HFF-Myc (cell line): Measurements from ENCODE around the gene CLIP1.

ENCODE experiments used
- DNase-seq: peaks from one replicate; pipeline ENCODE4 v3.0.0-alpha.2; 2011; ENCODE audit warnings: low read depth; ENCODE audit errors: extremely low read depth
- H3K4me3 ChIP-seq: replicated peaks from 2 replicates; pipeline ENCODE4 v1.5.1; 2011; ENCODE audit warnings: low read depth, mild to moderate bottlenecking, control low read depth, low read length
- TF ChIP-seq, protein P1 (sequence below): IDR thresholded peaks from 2 replicates; pipeline ENCODE4 v1.5.1; 2012; ENCODE audit warnings: mild to moderate bottlenecking, low read depth, low read length, control low read depth; ENCODE audit errors: missing control alignments

CLIP1 gene

DNA sequence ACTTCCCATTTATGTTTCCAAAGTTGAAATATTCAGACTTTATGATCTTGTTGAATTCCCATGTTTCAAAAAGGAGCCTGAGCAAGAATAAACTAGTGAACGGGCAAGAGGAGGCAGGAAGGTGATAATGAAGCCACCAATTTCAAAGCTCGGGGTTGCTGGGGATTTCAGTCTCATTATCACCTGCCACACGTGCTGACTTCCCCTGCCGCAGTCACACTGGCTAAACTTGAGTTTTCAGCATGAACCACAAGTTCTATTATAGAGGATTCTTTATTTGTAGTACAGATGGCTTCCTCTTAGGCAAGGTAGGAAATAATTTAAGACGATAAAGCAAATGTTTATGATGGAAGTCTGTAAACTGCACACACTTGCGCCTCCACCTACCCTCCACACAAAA lies 178.5 kb downstream of the CLIP1 start:
- DNase-seq, result no peak
- TF ChIP-seq, protein P1, sequence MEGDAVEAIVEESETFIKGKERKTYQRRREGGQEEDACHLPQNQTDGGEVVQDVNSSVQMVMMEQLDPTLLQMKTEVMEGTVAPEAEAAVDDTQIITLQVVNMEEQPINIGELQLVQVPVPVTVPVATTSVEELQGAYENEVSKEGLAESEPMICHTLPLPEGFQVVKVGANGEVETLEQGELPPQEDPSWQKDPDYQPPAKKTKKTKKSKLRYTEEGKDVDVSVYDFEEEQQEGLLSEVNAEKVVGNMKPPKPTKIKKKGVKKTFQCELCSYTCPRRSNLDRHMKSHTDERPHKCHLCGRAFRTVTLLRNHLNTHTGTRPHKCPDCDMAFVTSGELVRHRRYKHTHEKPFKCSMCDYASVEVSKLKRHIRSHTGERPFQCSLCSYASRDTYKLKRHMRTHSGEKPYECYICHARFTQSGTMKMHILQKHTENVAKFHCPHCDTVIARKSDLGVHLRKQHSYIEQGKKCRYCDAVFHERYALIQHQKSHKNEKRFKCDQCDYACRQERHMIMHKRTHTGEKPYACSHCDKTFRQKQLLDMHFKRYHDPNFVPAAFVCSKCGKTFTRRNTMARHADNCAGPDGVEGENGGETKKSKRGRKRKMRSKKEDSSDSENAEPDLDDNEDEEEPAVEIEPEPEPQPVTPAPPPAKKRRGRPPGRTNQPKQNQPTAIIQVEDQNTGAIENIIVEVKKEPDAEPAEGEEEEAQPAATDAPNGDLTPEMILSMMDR, result no peak
- H3K4me3 ChIP-seq, result no peak overlapping the region

DNA sequence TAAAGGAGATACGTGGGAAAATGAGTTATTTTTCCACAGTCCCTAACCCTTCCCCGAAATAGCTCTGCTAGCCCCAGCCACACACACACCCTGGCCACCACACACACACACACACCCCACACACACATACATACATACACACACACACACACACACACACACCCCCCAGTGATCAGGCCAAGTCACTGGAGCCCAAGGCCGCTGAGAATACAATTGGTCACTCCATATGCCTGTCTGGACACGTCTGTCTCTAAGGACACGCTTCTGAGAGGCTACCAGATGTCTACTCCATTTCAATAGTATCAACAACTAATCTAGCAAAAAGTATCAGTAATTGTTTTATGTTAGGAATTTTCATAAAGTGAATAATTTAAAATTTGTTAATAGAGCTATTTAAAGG lies 183.6 kb downstream of the CLIP1 start:
- no peak for DNase-seq
- TF ChIP-seq, protein P1, result no peak
- H3K4me3 ChIP-seq, result no peak overlapping the region

DNA sequence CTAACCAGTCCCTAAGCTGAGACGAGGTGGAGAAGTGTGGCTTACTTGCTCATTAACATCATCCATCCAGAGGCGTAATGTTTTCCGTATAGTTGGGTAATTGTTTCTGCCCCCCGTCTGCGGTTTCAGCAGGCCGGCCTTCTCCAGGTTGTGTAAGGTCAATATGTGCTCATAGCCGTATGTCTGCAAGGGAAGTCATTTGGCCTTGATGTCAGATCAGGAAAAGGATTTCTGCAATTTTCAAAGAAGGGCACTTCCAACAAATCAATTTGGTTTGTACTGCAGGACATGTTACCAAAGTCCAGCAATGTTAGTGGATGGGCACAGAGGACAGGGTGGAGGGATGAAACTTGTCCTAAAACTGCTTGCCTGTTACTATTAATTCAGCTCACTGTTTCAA lies 186.7 kb downstream of the CLIP1 start:
- DNase-seq, result no peak
- TF ChIP-seq, protein P1, result no peak
- no peak overlapping the region for H3K4me3 ChIP-seq

DNA sequence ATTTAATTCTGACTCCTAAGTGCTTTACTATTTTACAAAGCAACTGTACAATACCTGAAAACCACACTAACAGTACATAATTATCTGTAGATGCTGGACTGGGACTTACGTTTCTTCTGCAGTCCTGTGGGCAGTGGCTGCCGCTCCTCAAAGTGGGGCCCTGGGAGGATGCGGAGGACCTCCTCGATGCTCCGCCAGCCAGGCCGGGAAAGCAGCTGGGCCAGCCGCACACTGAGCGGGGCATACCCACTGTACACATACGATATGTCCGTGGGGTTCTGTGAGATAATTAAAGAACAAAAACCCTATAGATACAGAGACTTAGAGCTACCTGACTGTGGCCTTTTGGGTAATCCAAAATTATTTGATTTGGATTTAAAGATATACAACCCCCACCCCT lies 189.8 kb downstream of the CLIP1 start:
- no peak overlapping the region for H3K4me3 ChIP-seq
- no peak for DNase-seq
- TF ChIP-seq, protein P1, result no peak

DNA sequence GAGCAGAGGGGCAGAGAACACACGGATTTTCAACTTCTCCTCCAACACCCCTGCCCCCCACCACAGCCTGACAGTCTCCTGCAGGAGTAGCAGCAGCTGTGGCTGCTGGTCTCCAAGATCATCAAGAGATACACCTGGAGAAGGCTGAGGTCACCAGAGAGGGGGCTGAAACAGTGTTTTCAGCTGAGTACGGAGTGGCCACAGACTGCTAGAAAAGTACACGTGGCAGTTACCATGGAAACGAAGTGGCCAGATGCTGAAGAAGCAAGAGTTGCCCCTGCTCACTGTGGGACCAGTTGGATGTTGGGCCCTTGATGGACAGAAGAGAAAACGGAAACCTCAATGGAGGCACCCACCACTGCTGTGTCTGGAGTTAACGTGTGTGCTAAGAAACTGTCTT lies 191.7 kb downstream of the CLIP1 start:
- no peak overlapping the region for H3K4me3 ChIP-seq
- no peak for DNase-seq
- TF ChIP-seq, protein P1, result no peak

DNA sequence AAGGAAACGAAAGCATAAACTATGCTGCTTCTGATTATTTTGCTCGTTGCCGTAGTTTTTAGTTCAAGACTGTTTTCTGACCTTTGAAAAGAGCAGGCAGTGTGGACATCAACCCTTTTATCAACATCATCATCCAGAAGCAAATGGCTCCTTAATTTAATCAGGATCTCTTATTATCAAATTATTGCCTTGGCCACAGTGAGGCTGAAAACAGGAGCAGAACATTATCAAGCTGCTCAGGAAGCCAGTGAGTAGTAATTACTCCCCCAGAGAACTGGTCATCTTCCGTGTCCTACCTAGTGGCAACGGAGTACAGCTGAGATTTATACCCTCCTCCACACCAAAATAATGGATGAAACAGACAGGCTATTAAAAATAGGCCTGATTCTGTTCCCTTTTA lies 194.4 kb downstream of the CLIP1 start:
- TF ChIP-seq, protein P1, result no peak
- no peak for DNase-seq
- no peak overlapping the region for H3K4me3 ChIP-seq

DNA sequence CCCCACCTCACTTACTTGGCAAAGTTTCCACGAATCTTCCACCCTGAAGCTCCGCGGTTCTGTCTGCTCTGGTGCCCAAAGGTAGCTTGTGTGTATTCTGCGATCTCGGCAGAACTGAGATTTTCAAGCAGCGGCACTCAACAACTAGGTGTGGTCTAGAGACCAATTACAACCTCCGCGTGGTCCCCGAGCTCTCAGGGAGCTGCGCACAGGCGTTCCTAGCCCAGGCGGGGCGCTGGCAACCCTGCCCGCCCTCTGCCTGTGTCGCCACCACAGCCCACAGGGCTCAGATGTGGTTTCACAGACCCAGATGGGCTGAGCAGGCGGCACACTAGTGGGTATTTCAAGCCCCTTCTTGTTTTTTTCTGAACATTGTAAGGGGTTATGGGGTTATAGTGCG lies 195.1 kb downstream of the CLIP1 start:
- H3K4me3 ChIP-seq, result no peak overlapping the region
- TF ChIP-seq, protein P1, result no peak
- no peak for DNase-seq
